GM15510 (cell line): ENCODE results near the gene NOS3.

ENCODE experiments used
- POLR2A ChIP-seq: IDR thresholded peaks from 3 replicates; pipeline ENCODE4 v1.6.1; 2011; ENCODE audit warnings: borderline replicate concordance; ENCODE audit not compliant: insufficient read length; ENCODE audit errors: extremely low read depth

Gene NOS3

GRCh38 chr7:150990416-150991186, at the start of gene NOS3:
Gene NOS3 (plus strand): TSS chr7:150991017. CDS start chr7:150993804, 2,787 bp downstream.
- no peak for TF ChIP-seq POLR2A

GRCh38 chr7:150941351-150942000, 49.3 kb upstream of the NOS3 start:
- TF ChIP-seq POLR2A: no peak

DNA sequence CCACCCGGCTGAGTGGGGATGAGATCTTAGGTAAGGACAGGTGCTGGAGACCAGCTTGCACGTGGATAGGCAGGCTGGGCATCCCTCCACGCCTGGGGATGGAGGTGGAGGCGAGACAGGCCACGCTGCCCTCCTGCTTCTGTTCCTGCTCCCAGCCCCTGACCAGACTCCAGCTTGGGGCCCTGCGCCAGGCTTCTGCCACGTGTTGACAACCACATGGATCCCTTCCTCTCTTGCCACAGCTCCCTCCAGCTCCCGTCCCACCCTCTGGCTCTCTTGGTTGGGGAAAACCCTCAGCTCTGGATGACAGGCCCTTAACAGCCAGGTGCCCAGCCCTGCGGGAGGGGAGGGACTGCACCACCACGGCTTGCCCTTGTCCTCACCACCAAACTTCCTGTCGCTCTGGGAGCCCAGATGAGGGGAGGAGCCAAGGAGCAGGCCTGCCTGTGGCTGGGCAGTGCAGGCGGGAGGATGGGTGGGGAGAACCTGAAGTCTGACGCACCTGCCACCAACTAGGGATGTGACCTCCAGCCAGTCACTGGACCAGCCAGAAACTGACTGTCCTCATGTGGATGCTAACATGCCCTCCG, 48.7 kb upstream of the NOS3 start:
- no peak for TF ChIP-seq POLR2A

GRCh38 chr7:150942591-150943452, 48.0 kb upstream of the NOS3 start:
- no peak for TF ChIP-seq POLR2A

DNA sequence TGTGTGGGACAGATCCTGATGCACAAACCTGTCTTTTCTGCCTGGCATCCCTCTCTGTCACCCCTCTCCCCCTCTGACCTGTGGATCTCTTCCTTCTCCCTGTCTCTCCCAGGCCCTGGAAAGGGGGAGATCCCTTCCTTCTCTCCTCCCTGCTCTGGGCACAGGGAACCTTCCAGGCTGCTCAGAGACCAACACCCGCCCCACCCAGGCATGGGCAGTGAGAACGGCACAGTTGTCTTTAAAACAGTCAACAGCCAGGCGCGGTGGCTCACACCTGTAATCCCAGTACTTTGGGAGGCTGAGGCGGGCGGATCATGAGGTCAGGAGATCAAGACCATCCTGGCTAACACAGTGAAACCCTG, 47.4 kb upstream of the NOS3 start:
- TF ChIP-seq POLR2A: no peak

DNA sequence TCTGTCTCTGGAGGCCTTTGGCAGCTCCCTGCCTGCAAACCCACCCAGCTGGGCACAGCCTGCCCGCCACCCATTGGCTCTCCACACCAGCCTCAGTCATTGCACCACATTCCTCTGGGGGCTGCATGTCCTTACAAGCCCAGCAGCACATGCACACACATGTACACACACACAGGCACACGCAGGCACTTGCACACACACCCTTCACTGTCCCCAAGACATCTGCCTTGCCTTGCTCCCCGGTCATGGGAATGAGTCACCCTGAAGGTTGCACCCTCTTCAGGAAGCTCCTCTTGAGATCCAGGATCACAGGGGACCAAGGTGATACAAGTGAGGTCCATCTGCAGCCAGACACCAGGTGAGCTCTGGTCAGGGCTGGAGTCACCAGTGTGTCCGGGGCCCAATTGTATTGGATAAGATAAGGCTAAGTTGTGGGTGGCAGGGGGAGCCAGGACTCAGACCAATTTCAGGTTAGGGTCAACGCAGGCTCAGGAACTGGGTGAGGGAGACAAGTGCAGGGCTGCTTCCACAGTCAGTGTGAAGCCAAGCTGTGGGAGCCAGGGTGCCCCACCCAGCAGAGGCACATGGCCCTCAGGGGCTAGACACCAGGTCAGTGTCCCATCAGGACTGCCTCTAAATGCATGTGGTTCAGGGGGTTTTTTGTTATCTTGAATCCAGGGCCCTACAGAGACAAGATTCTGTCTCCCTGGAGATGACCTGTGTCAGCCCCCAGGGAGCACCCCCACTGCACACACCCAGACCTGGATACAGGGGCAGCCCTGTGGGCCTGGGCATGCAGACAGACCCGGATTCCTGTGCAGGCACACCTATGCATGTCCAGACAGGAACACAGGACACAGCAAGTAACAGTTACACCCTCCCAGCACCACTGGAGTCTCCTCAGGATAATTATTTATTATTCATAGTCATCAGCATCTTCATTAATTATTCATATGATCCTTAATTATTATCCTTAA, 46.5 kb upstream of the NOS3 start:
- TF ChIP-seq POLR2A: no peak

DNA sequence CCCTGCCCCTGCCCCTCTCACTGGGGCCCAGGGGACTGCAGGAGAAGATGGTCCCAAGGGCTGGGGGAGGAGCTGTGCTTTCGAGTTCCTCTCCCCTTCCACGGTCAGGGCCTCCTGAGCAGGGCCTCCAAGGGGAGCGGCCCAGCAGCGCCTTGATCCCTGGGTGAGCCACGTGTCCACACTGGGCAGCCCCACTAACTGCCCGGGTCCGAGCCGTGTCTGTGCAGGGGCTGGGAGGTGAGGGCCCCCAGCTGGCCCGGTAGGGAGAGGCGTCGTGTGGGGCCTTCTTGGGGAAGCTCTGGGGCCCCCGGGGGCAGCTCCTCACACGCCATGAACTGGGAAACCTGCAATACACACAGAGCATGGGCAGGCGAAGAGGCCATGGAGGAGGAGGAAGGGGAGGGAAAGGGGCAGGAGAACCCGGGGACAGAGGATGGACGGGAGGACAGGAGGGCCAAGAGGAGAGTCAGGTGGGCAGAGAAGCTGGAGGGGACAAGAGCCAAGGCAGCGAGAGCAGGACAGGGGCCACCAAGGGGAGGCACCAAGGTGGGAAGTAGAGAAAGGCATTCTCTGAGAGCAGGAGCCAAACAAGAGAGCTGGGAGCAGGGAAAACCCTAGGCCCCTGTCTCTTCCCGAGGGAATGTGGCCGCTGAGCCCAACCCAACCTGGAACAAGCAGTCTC, 45.5 kb upstream of the NOS3 start:
- no peak for TF ChIP-seq POLR2A

GRCh38 chr7:150945853-150946420, 44.9 kb upstream of the NOS3 start:
- TF ChIP-seq POLR2A: no peak

DNA sequence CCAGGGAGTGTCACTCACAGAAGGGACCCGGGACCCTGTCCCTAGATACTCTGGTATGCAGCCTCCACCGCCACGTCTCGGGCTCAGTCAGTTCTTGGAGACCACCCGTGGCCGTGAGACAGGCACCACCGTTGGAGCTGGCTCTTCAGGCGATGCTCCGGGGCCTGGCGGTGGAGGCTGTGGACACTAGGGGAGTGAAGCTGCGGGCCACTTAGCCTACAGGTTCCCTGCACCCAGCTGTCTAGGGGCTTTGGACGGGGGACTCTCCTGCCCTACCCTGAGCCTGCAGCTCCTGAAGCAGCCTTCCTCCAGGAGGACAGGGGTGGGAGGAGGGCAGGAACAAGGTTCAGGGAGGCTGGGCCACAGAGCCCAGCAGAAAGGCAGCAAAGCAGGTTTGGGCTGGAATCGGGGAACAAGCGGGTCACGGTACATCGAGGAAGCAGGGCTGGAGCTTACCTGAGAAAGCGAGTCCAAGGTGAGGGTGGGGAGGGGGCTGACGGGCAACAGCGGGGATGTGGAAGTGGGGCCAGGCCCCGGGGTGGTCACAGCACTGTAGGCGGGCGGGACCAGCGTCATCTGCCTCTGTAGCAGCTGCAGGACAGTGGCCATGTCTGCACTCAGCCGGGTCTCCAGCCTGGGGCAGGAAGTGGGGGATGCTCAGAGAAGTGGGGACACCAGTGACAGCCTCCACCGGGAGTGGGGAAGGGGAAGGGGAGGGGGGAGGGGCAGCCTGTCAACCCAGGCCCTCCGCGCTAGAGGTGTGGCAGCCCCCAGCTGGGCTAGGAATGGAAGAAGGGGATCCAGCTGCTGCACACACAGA, 44.2 kb upstream of the NOS3 start:
- no peak for TF ChIP-seq POLR2A

- no peak for TF ChIP-seq POLR2A
These were observed 43.5 kb upstream of the NOS3 start for GRCh38 chr7:150947241-150947745.

DNA sequence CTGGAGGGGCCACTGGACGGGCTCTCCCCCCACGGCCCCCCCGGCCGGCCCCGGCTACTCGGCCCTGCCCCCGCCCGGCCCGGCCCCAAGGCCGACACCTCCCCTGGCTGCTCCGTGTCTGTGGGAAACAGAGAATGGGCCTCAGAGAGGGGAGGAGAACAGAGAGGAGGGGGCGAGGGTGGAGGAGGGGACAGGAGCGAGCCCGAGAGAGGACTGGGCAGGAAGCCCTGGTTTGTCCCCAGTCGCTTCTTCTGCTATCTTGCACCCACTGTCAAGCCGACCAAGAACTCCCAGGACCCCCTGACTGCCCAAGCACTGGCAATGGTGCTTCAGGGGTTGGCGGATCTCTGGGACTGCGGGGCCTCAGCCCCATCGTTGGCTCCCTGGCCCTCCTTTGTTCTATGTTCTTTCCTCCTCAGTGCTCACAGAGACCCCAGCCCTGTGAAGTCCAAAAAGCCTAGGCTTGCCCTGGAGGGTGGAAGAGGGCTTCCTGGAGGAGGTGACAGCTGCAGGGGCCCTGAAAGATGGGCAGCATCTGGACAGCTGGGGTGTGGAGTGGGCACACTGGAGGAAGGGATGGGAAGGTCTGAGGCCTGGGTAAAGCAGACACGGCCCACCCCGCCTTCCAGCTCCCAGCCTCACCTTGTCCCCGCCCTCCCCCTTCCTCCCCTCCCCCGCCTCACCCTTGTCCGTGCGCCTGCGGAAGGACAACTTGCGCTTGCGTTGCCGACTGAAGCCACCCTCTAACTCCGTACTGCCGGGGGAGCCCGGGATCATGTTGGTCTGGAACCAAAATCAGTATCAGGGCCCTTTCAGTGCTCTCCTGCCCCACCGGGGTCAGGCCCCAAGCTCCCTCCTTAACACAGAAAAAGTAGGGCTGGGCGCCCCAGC, 42.8 kb upstream of the NOS3 start:
- TF ChIP-seq POLR2A: no peak
